ENCODE results near the gene PGAM5.

DNA sequence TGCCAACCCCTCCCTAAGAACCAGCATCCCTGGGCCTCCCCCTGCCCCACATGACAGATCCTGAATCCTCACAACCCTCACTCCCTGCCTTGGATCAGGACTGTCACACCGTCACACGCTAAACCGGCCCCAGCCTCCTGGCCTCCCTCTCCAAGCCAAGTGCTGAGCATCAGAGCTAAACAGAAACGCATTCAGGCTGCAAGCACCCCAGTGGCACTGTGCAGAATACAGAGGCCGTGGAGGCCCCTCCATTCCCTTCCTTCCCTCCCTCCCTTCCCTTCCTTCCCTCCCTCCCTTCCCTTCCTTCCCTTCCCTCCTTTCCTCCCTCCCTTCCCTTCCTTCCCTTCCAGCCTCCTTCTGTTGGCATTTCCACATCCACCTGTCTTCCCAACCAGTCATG lies 36.1 kb upstream of the PGAM5 start:
- no peak for TF ChIP-seq EZH2phosphoT487 (IDR thresholded peaks at IDR 0.05; ENCODE audit: insufficient read depth, low read depth)
- no peak for TF ChIP-seq EZH2 (IDR thresholded peaks at IDR 0.05; ENCODE audit: insufficient read depth, poor library complexity, severe bottlenecking)
